Left lung (tissue), 10 donors: ENCODE measurements around the gene SLC6A1. TPM values are rescaled to one million over a fixed set of nuclear protein-coding genes. Genes with fewer than 3 reads are reported as not detected.

ENCODE experiments used
- ATAC-seq: fragments of 200-7000 bp; cut with Tn5 transposase; one replicate; pipeline ENCODE4 v1.9.1; 2020; ENCODE audit warnings: moderate library complexity
- DNase-seq, 4 donors: peaks; one replicate each; pipeline ENCODE4 v3.0.0-alpha.2; 2013 to 2020
- H3K27ac ChIP-seq, 2 donors: fragments of 200-600 bp; sonication (generic) in 1 of 2; one replicate each; pipeline versions ENCODE4 v1.5.0 to v1.8.0; 2020 to 2021
- H3K27me3 ChIP-seq, 2 donors: fragments of 200-600 bp; sonication (generic) in 1 of 2; one replicate each; pipeline versions ENCODE4 v1.5.0 to v1.8.0; 2020 to 2021
- H3K36me3 ChIP-seq, 2 donors: fragments of 200-600 bp; sonication (generic) in 1 of 2; one replicate each; pipeline versions ENCODE4 v1.5.0 to v1.8.0; 2020 to 2021
- H3K4me1 ChIP-seq, 2 donors: fragments of 200-600 bp; one replicate each; pipeline ENCODE4 v1.8.0; 2021
- H3K4me3 ChIP-seq, 2 donors: fragments of 200-600 bp; sonication (generic) in 1 of 2; one replicate each; pipeline versions ENCODE4 v1.5.0 to v1.8.0; 2020 to 2021; ENCODE audit warnings: mild to moderate bottlenecking in 1 of 2
- H3K9me3 ChIP-seq, 2 donors: fragments of 200-600 bp; sonication (generic) in 1 of 2; one replicate each; pipeline versions ENCODE4 v1.5.0 to v1.8.0; 2020 to 2021
- intact Hi-C, 2 donors: fragments of 100-400 bp; cut with DNase I; formaldehyde crosslinking; loops; one replicate each; pipeline versions ENCODE4 v1.11.2 to v1.14.2; 2022
- polyA plus RNA-seq, 6 donors: library from polyadenylated mRNA; unstranded; fragments of 120-200 nt; gene quantifications; one replicate each; pipeline ENCODE4 v1.2.1, GENCODE V29; 2013; ENCODE audit not compliant: insufficient read length in 6 of 6
- total RNA-seq, 2 donors: library from RNA; stranded (reverse); fragmentation: NEBNext Ultra II Directional; extraction: Animal tissue kit (Norgen Biotek cat#: 25700); gene quantifications; one replicate each; pipeline ENCODE4 v1.2.1, GENCODE V29; 2021
- TF ChIP-seq, protein P1 (sequence below), 2 donors: fragments of 200-600 bp; sonication (generic) in 1 of 2; IDR thresholded peaks; one replicate each; pipeline versions ENCODE4 v1.5.0 to v1.8.0; 2021; ENCODE audit warnings: antibody characterized with exemption in 2 of 2
- donor health status: DM: no; HTN: yes; CAD: no.
- donor health status: DM: no; HTN: no; CAD: no.

SLC6A1 gene
- total and polyA plus RNA-seq, 8 donors, result 0.97 to 7.2 (median 5.3) TPM

DNA sequence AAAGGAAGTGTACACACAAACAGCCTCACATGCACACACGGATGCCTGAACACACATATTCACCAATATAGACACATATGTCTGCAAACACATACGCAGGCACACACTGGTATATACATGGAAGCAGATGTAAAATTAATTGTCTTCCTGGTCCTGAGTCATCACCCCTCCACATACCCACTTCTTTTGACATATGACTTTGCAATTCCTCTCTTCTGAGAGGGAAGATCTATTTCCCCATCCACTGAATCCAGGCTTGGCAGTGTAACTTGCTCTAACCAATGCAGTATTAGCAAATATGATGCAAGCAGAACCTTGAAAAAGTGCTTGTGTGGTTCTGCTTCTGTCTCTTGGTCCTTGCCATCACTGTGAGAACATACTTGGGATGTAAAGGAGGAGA is 84.9 kb downstream of the SLC6A1 start:
- no peaks in the 10 kb centered on the region for H3K27me3 ChIP-seq
- TF ChIP-seq, protein P1, sequence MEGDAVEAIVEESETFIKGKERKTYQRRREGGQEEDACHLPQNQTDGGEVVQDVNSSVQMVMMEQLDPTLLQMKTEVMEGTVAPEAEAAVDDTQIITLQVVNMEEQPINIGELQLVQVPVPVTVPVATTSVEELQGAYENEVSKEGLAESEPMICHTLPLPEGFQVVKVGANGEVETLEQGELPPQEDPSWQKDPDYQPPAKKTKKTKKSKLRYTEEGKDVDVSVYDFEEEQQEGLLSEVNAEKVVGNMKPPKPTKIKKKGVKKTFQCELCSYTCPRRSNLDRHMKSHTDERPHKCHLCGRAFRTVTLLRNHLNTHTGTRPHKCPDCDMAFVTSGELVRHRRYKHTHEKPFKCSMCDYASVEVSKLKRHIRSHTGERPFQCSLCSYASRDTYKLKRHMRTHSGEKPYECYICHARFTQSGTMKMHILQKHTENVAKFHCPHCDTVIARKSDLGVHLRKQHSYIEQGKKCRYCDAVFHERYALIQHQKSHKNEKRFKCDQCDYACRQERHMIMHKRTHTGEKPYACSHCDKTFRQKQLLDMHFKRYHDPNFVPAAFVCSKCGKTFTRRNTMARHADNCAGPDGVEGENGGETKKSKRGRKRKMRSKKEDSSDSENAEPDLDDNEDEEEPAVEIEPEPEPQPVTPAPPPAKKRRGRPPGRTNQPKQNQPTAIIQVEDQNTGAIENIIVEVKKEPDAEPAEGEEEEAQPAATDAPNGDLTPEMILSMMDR (IDR thresholded peaks at IDR 0.05), result no peak
- no peak overlapping the region for H3K4me3 ChIP-seq
- H3K9me3 ChIP-seq, result peaks cover 0 to 2% of the 10 kb centered on the region in 2 donors
- ATAC-seq (peak; percentile 58), DNase-seq (no peak)
- H3K4me1 ChIP-seq, result peaks cover 0 to 28% of the 10 kb centered on the region in 2 donors
- H3K27ac ChIP-seq, result peak overlapping the region in 1 of 2 donors; percentile 3
- intact Hi-C loops, result no loop called here
- H3K36me3 ChIP-seq, result no peaks in the 10 kb centered on the region

DNA sequence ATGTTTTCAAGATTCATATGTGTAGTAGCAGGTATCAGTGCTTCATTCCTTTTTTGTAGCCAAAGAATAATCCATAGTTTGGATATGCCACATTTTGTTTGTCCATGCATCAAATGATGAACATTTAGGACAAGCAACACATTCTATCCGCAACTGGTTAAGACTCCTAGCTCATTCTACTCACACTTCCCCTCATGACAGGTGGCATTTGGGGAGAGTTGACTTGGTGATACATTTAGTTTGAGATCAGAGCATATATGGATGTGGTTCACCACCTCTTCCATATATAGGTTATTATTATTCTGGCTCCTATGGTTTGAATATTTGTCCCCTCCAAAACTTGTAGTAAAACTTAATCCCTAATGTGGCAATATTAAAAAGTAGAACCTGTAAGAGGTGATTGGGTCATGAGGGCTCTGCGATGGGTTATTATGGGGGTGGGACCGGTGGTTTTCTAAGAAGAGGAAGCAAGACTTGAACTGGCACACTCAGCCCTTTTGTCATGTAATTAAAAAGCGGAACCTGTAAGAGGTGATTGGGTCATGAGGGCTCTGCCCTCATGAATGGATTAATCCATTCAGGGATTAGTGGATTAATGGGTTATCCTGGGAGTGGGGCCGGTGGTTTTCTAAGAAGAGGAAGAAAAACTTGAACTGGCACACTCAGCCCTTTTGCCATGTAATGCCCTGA is 86.4 kb downstream of the SLC6A1 start:
- intact Hi-C loops, result no loop called here
- ATAC-seq, result peak; percentile 48

DNA sequence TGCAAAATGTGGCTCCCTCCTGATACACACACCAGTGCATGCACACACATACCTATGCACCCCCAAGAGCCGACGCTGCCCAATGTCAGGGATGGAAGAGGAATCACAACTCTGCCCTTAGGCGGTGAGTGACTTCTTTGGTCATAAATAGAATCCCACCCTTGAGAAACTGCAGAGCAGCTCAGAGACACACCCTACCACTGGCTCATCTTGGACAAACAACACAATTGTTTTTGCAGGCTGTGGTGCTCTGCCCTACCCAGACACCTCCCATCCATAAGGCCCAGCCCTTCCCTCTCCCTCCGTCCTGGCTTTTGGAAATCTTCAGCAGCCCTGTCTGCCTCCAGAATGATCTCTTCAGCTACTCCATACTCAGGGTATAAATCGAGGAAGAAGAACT is 87.9 kb downstream of the SLC6A1 start:
- Histone ChIP-seq H3K9me3 (no peaks in the 10 kb centered on the region), H3K36me3 (no peaks in the 10 kb centered on the region), H3K4me1 (peaks cover 0 to 21% of the 10 kb centered on the region in 2 donors), H3K27ac (no peak overlapping the region), H3K27me3 (no peaks in the 10 kb centered on the region), H3K4me3 (no peak overlapping the region)
- ATAC-seq (no peak), DNase-seq (no peak)
- intact Hi-C loops, result no loop called here
- TF ChIP-seq, protein P1 (IDR thresholded peaks at IDR 0.05), result no peak

More for the DNA sequence above, 86.4 kb downstream of the SLC6A1 start:
- Histone ChIP-seq H3K27me3 (no peaks in the 10 kb centered on the region), H3K36me3 (no peaks in the 10 kb centered on the region), H3K4me1 (peaks cover 0 to 21% of the 10 kb centered on the region in 2 donors), H3K4me3 (no peak overlapping the region), H3K9me3 (peaks cover 0 to 2% of the 10 kb centered on the region in 2 donors), H3K27ac (peak overlapping the region in 1 of 2 donors; percentile 55)
- TF ChIP-seq, protein P1 (IDR thresholded peaks at IDR 0.05), result no peak
- no peak for DNase-seq

DNA sequence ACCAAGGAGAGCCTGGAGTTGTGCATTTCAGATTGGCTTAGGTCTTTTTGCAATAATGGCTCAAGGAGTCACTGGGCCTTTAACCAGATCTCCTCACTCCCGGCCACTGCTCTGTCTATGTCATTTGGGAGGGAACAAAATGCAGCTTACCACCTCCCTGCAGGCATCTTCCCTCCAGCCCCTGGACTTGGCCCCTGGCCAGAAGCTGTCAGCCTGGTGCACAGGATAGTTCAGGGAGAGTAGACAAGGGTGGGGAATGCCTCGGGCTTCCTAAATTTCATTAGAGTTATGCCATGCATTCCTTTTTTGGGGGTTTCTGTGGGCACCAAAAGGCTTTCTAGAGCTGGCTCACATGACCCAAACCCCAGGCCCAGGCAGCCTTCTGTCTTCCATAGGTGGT is 91.5 kb downstream of the SLC6A1 start:
- intact Hi-C loops, result no loop called here
- peaks cover 0 to under 1% of the 10 kb centered on the region in 2 donors for H3K4me1 ChIP-seq

DNA sequence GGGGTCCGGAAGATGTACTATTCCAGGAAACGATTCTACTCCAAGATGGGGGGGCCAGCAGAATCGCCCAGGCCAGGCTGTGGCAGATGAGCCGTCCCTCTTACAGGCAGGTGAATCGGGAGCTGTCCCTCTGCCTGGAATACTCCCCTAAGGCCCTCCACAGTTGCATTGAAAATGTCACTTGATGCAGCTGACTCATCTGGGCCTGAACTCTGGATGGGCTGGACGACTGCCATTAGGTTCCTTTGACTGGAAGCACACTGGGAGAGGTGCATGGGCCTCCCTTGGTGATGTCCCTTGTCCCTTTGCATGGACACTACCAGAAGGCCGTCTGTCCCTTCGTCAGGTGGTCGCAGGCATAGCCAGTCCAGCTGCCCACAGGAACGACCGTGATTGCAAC is 92.1 kb downstream of the SLC6A1 start:
- ATAC-seq (no peak), DNase-seq (no peak)
- Histone ChIP-seq H3K27me3 (no peaks in the 10 kb centered on the region), H3K4me1 (no peaks in the 10 kb centered on the region), H3K27ac (no peak overlapping the region), H3K36me3 (no peaks in the 10 kb centered on the region), H3K4me3 (no peak overlapping the region), H3K9me3 (no peaks in the 10 kb centered on the region)
- TF ChIP-seq, protein P1 (IDR thresholded peaks at IDR 0.05), result no peak
- intact Hi-C loops, result no loop called here

More for the DNA sequence above, 91.5 kb downstream of the SLC6A1 start:
- no peaks in the 10 kb centered on the region for H3K27me3 ChIP-seq
- ATAC-seq (no peak), DNase-seq (no peak)
- no peak overlapping the region for H3K4me3 ChIP-seq
- H3K36me3 ChIP-seq, result no peaks in the 10 kb centered on the region
- TF ChIP-seq, protein P1 (IDR thresholded peaks at IDR 0.05), result no peak
- H3K9me3 ChIP-seq, result no peaks in the 10 kb centered on the region
- no peak overlapping the region for H3K27ac ChIP-seq
